Measurements from ENCODE around the gene MUC5B.

Gene MUC5B

GRCh38 chr11:1193326-1194230 is 29.3 kb upstream of the MUC5B start:
- DNase-seq, result no peak

GRCh38 chr11:1194231-1194976 is 28.5 kb upstream of the MUC5B start:
- DNase-seq, result no peak

- DNase-seq, result no peak
Observed at GRCh38 chr11:1194977-1195681, 27.7 kb upstream of the MUC5B start.

- DNase-seq, result no peak
Observed at GRCh38 chr11:1195682-1196515, 27.0 kb upstream of the MUC5B start.

- no peak for DNase-seq
Observed at GRCh38 chr11:1196516-1197391, 26.1 kb upstream of the MUC5B start.

- DNase-seq, result no peak
Observed at GRCh38 chr11:1197431-1197885, 25.4 kb upstream of the MUC5B start.

- DNase-seq, result no peak
Observed at GRCh38 chr11:1197886-1198560, 24.8 kb upstream of the MUC5B start.

GRCh38 chr11:1198561-1199240 is 24.2 kb upstream of the MUC5B start:
- DNase-seq, result no peak

GRCh38 chr11:1199241-1199750 is 23.6 kb upstream of the MUC5B start:
- DNase-seq, result no peak

GRCh38 chr11:1199751-1200610 is 22.9 kb upstream of the MUC5B start:
- DNase-seq, result no peak

GRCh38 chr11:1200611-1201191 is 22.2 kb upstream of the MUC5B start:
- no peak for DNase-seq

- DNase-seq, result no peak
Observed at GRCh38 chr11:1201395-1202153, 21.3 kb upstream of the MUC5B start.

- DNase-seq, result no peak
Observed at GRCh38 chr11:1202154-1202775, 20.6 kb upstream of the MUC5B start.

- DNase-seq, result no peak
Observed at GRCh38 chr11:1202776-1203504, 19.9 kb upstream of the MUC5B start.

- no peak for DNase-seq
Observed at GRCh38 chr11:1203505-1204271, 19.2 kb upstream of the MUC5B start.

Measured in SHP77 treated with DMSO at 0.1 percent for 48 hours (cell line).